HCEC 1CT (cell line): ENCODE measurements around the gene DNAH12.
"Not testable (repeated sequence)": the region's sequence is repeated elsewhere in the genome, so short reads cannot be mapped to it uniquely, and the experiment has no call there.

Experiments used
- DNase-seq: peaks from one replicate; pipeline ENCODE4 v3.0.0-alpha.2; 2017

The DNAH12 gene

GRCh38 chr3:57397175-57398026, 146.7 kb downstream of the DNAH12 start:
- peak; percentile 53 for DNase-seq

GRCh38 chr3:57393977-57394376, 150.2 kb downstream of the DNAH12 start:
- DNase-seq: no peak

- DNase-seq: no peak
These were observed 152.4 kb downstream of the DNAH12 start for GRCh38 chr3:57391767-57392166.

DNA sequence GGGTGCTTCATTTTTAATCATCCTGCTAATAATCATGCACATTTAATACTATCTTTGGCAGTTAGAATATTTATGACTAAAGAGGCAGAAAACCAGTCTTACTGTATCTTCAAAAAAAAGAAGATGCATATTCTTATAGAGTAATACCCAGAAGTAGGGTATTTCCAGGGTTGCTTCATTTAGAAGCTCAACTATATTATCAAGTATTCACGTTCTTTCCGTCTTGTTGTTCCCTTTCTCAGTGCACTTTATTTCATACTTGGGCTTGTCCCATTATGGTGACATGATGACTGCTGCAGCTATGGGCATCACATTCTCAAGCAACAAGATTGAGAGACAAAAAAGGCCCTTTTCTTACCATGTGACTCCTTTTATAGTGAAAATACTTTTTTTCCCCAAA, 154.9 kb downstream of the DNAH12 start:
- no peak for DNase-seq

DNA sequence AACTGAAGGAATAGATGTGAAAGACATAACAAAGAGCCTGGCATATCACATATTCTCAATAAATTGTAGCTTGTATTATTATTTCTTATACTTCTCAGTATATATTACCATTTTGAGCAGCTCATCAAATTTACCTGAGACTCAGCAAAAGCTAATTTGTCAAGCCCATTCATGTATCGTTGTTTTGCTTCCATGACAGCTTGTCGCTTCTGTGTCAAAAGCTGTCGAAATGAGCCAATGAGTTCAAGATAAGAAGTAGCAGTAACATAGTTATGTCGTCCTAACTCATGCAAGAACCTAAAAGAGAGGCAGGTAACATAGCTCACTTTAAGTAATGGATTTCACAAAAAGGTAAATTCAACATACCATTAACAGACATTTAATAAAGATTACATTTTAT, 157.8 kb downstream of the DNAH12 start:
- DNase-seq: no peak

DNA sequence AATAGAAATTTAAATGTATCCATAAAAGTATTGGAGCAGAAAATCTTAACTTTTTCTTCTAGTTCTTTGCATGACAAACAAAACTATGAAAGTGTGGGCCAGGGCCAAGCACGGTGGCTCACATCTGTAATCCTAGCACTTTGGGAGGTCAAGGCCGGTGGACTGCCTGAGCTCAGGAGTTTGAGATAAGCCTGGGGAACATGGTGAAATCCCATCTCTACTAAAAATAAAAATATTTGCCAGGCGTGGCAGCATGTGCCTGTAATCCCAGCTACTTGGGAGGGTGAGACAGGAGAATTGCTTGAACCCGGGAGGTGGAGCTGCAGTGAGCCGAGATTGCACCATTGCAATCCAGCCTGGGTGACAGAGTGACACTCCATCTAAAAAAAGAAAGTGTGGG, 158.6 kb downstream of the DNAH12 start:
- DNase-seq: no peak

- DNase-seq: no peak
These were observed 160.3 kb downstream of the DNAH12 start for GRCh38 chr3:57383838-57384237.

GRCh38 chr3:57383406-57383805, 160.7 kb downstream of the DNAH12 start:
- DNase-seq: no peak

- DNase-seq: no peak
These were observed 161.2 kb downstream of the DNAH12 start for GRCh38 chr3:57382933-57383332.

DNA sequence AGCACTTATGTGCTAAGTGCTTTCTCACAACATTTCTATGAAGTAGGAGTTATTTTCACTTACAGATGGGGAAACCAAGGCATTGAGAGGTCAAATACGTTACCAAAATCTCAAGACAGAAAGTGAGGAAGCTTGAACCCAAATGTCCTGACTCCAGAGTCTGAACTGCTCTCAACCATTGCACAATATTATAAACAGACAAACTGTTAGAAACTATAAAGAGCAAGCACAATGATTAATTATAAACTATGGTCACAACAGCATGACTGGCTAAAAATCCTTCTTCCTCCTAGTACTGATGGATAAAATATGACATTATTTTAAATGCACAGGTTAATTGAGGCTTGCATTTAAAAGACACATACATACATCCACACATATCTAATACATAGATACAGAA, 173.8 kb downstream of the DNAH12 start:
- DNase-seq: no peak

- not testable (repeated sequence) for DNase-seq
These were observed 179.1 kb downstream of the DNAH12 start for GRCh38 chr3:57365089-57365488.

GRCh38 chr3:57356275-57356674, 187.9 kb downstream of the DNAH12 start:
- DNase-seq: not testable (repeated sequence)

- no peak for DNase-seq
These were observed 189.4 kb downstream of the DNAH12 start for GRCh38 chr3:57354768-57355167.

- DNase-seq: no peak
These were observed 193.9 kb downstream of the DNAH12 start for GRCh38 chr3:57350271-57350670.

DNA sequence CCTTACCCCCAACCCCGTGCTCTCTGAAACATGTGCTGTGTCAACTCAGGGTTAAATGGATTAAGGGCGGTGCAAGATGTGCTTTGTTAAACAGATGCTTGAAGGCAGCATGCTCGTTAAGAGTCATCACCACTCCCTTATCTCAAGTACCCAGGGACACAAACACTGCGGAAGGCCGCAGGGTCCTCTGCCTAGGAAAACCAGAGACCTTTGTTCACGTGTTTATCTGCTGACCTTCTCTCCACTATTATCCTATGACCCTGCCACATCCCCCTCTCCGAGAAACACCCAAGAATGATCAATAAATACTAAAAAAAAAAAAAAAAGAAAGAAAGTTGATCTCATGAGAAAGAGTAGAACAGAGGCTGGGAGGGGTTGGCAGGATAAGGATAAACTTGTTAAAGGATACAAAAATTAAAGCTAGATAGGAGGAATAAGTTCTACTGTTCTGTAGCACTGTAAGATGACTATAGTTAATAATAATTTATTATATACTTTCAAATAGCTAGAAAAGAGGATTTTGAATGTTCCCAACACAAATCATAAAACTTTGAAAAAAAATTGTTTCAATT, 205.0 kb downstream of the DNAH12 start:
- DNase-seq: not testable (repeated sequence)

DNA sequence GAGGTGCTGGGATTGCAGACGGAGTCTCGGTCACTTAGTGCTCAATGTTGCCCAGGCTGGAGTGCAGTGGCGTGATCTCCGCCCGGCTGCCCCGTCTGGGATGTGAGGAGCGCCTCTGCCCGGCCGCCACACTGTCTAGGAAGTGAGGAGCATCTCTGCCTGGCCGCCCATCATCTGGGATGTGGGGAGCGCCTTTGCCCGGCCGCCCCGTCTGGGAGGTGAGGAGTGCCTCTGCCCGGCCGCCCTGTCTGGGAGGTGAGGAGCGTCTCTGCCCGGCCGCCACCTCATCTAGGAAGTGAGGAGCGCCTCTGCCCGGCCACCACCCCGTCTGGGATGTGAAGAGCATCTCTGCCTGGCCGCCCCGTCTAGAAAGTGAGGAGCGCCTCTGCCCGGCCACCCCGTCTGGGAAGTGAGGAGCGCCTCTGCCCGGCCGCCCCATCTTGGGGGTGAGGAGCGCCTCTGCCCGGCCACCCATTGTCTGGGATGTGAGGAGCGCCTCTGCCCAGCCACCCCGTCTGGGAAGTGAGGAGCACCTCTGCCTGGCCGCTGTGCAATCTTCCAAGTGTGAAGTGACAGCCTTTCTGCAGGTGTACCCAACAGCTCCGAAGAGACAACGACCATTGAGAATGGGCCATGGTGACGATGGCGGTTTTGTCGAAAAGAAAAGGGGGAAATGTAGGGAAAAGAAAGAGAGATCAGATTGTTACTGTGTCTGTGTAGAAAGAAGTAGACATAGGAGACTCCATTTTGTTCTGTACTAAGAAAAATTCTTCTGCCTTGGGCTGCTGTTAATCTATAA, 205.7 kb downstream of the DNAH12 start:
- not testable (repeated sequence) for DNase-seq

DNA sequence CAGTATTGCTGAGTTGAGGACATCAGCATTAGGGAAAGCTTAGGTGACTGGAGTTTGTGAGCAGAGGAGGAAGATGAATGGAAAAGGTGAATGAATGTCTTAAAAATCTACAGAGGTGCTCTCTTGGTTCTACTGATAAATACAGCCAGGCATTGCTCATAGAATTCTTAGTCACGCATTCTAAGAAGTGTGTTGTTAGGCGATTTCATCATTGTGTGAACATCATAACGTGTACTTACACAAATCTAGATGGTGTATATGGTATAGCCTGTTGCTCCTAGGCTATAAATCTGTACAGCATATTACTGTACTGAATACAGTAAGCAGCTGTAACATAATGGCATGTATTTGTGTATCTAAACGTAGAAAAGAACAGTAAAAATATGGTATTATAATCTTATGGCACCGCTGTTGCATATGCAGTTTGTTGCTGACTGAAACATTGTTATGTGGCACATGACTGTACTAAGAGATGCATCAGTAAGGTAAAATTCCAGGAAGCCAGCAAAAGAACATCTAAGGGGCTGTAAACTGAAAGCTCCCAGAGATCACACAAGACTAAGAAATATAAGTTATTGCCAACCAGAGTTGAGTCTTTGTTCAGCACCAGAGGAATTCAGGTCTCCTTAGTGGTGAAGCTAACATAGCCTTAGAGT, 208.7 kb downstream of the DNAH12 start:
- DNase-seq: no peak

- no peak for DNase-seq
These were observed 213.0 kb downstream of the DNAH12 start for GRCh38 chr3:57331078-57331610.

DNA sequence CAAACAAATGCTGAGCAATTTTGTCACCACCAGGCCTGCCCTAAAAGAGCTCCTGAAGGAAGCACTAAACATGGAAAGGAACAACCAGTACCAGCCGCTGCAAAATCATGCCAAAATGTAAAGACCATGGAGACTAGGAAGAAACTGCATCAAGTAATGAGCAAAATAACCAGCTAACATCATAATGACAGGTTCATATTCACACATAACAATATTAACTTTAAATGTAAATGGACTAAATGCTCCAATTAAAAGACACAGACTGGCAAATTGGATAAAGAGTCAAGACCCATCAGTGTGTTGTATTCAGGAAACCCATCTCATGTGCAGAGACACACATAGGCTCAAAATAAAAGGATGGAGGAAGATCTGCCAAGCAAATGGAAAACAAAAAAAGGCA, 217.6 kb downstream of the DNAH12 start:
- not testable (repeated sequence) for DNase-seq

GRCh38 chr3:57314204-57314603, 229.9 kb downstream of the DNAH12 start:
- no peak for DNase-seq

DNA sequence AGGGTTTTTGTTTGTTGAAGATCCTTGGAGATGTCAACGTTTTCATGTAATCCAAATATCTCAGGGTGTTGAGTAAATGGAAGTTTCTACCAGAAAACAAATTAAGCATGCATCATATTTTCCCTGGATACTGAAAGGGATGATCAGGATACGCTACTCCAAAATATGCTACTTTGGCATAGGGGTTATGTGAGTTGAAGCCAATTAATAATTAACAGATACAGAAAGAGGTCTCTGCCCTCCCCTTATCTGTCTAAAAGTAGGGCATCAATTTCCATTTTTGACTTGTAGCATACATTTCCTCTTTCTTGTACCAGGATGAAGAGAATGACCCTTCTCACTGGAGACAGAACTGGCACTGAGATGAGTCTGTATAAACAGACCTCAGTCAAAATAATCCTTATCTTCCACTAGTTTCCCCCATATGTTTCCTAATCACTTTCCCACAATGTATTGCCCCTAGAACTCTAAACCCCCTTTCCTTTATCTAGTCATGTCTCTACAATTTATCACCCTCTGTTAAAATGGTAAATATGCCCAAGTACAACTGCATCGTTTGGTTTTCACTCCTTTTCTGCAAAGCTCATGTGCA, 234.3 kb downstream of the DNAH12 start:
- no peak for DNase-seq

DNA sequence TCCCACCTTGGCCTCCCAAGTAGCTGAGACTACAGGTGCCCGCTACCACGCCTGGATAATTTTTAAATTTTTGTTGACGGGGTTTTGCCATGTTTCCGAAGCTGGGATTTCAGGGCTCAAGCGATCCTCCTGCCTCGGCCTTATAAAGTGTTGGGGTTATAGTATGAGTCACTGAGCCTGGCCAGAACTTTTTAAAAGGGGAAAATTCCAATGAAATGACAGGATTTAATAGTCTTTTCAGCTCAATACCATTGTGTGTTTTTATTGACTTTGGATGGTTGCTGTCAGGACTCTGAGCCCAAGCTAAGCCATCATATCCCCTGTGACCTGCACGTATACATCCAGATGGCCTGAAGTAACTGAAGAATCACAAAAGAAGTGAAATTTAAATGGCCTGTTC, 240.6 kb downstream of the DNAH12 start:
- DNase-seq: peak; percentile 55

DNA sequence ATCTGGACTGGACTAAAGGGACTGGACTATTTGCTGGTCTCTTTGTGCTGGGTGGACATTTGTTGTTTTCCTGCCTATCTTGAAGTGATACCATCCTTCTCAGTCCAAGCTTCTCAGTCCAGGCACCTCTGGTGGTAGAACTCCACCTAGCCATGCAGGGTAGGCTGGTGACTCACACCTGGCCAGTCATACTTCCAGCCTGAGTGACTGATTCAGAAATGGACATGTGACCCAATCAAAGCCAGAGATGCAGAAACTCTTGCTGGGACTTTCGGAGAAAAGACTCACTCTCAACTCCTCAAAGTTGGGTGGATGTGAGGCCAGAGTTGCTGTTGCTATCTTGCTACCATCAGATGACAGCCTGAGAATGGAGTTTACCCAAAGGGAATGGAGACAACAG, 246.1 kb downstream of the DNAH12 start:
- DNase-seq: peak; percentile 23
